ENCODE data around the gene C2CD4D.

The C2CD4D gene

GRCh38 chr1:151790071-151790939, 49.3 kb downstream of the C2CD4D start, which contains the start of gene TDRKH:
Gene TDRKH (minus strand): TSS chr1:151790500. CDS start chr1:151783022, 7,478 bp downstream.
- DNase-seq (ENCODE audit: low read depth, low spot score): peak; percentile 98
